Esophagus squamous epithelium (tissue), 4 donors: ENCODE data around the gene AMT.

ENCODE experiments used
- POLR2A ChIP-seq, 4 donors: fragments of 450-650 bp; IDR thresholded peaks; one replicate each; pipeline ENCODE4 v1.6.1; 2017; ENCODE audit warnings: antibody characterized with exemption in 4 of 4, mild to moderate bottlenecking in 4 of 4, moderate library complexity in 3 of 4
- TF ChIP-seq, protein P1 (sequence below), 6 experiments: fragments of 450-650 bp in 4 of 6; fragments of 200-600 bp in 2 of 6; sonication (generic) in 2 of 6; IDR thresholded peaks; one replicate each; pipeline ENCODE4 v1.5.1; 2016 to 2019; ENCODE audit warnings: antibody characterized with exemption in 6 of 6, mild to moderate bottlenecking in 4 of 6, moderate library complexity in 4 of 6

- TF ChIP-seq POLR2A (IDR thresholded peaks at IDR 0.05): no peak
- TF ChIP-seq, protein P1, sequence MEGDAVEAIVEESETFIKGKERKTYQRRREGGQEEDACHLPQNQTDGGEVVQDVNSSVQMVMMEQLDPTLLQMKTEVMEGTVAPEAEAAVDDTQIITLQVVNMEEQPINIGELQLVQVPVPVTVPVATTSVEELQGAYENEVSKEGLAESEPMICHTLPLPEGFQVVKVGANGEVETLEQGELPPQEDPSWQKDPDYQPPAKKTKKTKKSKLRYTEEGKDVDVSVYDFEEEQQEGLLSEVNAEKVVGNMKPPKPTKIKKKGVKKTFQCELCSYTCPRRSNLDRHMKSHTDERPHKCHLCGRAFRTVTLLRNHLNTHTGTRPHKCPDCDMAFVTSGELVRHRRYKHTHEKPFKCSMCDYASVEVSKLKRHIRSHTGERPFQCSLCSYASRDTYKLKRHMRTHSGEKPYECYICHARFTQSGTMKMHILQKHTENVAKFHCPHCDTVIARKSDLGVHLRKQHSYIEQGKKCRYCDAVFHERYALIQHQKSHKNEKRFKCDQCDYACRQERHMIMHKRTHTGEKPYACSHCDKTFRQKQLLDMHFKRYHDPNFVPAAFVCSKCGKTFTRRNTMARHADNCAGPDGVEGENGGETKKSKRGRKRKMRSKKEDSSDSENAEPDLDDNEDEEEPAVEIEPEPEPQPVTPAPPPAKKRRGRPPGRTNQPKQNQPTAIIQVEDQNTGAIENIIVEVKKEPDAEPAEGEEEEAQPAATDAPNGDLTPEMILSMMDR (IDR thresholded peaks at IDR 0.05): peak in 1 of 6 experiments; percentile 24
Measured at GRCh38 chr3:49411535-49411967, 10.7 kb downstream of the AMT start.
